ENCODE data around the gene MRPL40. TPM values are rescaled to one million over a fixed set of nuclear protein-coding genes. Genes with fewer than 3 reads are reported as not detected.

MRPL40 gene
- total and polyA plus RNA-seq, 10 of the 15 experiments (the other 5 are each of a cell fraction or from before 2014, with no cell fraction given), result 41.2 to 207 (median 69.1) TPM

- Histone ChIP-seq H2AFZ (ENCODE audit: control insufficient read depth, low read depth, low read length) (no peak overlapping the region), H4K20me1 (ENCODE audit: control insufficient read depth, insufficient read depth) (no peaks in the 10 kb centered on the region), H3K4me1 (ENCODE audit: control insufficient read depth, insufficient read depth, low read length) (no peaks in the 10 kb centered on the region; the same call in 1 of the 2 replicates), H3K79me2 (ENCODE audit: control insufficient read depth, insufficient read depth, low read length) (peaks cover 30% of the 10 kb centered on the region), H3K4me2 (ENCODE audit: control insufficient read depth, insufficient read depth) (no peak overlapping the region), H3K27ac (ENCODE audit: control insufficient read depth, insufficient read depth) (no peak overlapping the region), H3K9me3 (replicated peaks; ENCODE audit: control insufficient read depth, insufficient read depth, low read length) (no peaks in the 10 kb centered on the region), H3K4me3 (no peak overlapping the region), H3K36me3 (ENCODE audit: control insufficient read depth in 2 of 2, insufficient read depth in 2 of 2, low read length in 1 of 2) (peaks cover 13 to 28% of the 10 kb centered on the region in 2 experiments; a peak in 3 of 4 replicates), H3K27me3 (replicated peaks in 1 of 2; ENCODE audit: control insufficient read depth in 2 of 2, insufficient read depth in 2 of 2, low read length in 1 of 2) (no peaks in the 10 kb centered on the region), H3K9ac (ENCODE audit: control insufficient read depth, insufficient read depth, low read length) (no peak overlapping the region)
- ChIA-PET SMC1A (ENCODE audit: uncharacterized antibody, unreplicated experiment) (interaction anchor here (0.7 kb wide), 1 partner anchor 18 kb away, joined by 3 read pairs; no protein-coding TSS in a partner anchor), POLR2A (no interaction called here), CTCF (no interaction called here), RAD21 (ENCODE audit: unreplicated experiment) (no interaction called here)
- no TSS peak for BruUV-seq (replicated peaks)
- whole genome bisulfite sequencing (ENCODE audit: insufficient coverage, insufficient replicate concordance, low lambda C conversion rate, missing lambda C conversion rate), result 7% methylated on average over 1 of the region's 1 CpG
- in situ Hi-C loops (cut with MboI) (no loop called here), intact Hi-C loops (cut with micrococcal nuclease; ENCODE audit: unreplicated experiment) (no loop called here)
- ATAC-seq (no peak), DNase-seq (ENCODE audit: low read depth, low spot score) (no peak), FAIRE-seq (no peak)
- TF ChIP-seq KDM1A (IDR thresholded peaks at IDR 0.05; ENCODE audit: borderline replicate concordance) (no peak), ZBTB33 (IDR thresholded peaks at IDR 0.05) (no peak), CBFB (IDR thresholded peaks at IDR 0.05; ENCODE audit: low read depth) (no peak)
These were observed 20.7 kb upstream of the MRPL40 start for GRCh38 chr22:19411690-19412045.

- no TSS peak for BruUV-seq (replicated peaks)
- SMC1A ChIA-PET (ENCODE audit: uncharacterized antibody, unreplicated experiment), result interaction anchor here (0.6 to 0.7 kb wide), 2 partner anchors 18 to 1818 kb away, joined by 3 read pairs; no protein-coding TSS in a partner anchor
- Histone ChIP-seq H3K27me3 (replicated peaks in 1 of 2; ENCODE audit: control insufficient read depth in 2 of 2, insufficient read depth in 2 of 2, low read length in 1 of 2) (no peaks in the 10 kb centered on the region), H4K20me1 (ENCODE audit: control insufficient read depth, insufficient read depth) (no peaks in the 10 kb centered on the region), H2AFZ (ENCODE audit: control insufficient read depth, low read depth, low read length) (no peak overlapping the region), H3K27ac (ENCODE audit: control insufficient read depth, insufficient read depth) (no peak overlapping the region), H3K9me3 (replicated peaks; ENCODE audit: control insufficient read depth, insufficient read depth, low read length) (no peaks in the 10 kb centered on the region; the same call in 2 of the 3 replicates), H3K36me3 (ENCODE audit: control insufficient read depth in 2 of 2, insufficient read depth in 2 of 2, low read length in 1 of 2) (peaks cover 13 to 28% of the 10 kb centered on the region in 2 experiments; a peak in 3 of 4 replicates), H3K4me2 (ENCODE audit: control insufficient read depth, insufficient read depth) (no peak overlapping the region), H3K9ac (ENCODE audit: control insufficient read depth, insufficient read depth, low read length) (no peak overlapping the region), H3K4me3 (no peak overlapping the region), H3K4me1 (ENCODE audit: control insufficient read depth, insufficient read depth, low read length) (no peaks in the 10 kb centered on the region; the same call in 1 of the 2 replicates), H3K79me2 (ENCODE audit: control insufficient read depth, insufficient read depth, low read length) (peaks cover 36% of the 10 kb centered on the region)
- intact Hi-C loops (cut with micrococcal nuclease; ENCODE audit: unreplicated experiment) (no loop called here), in situ Hi-C loops (cut with MboI) (no loop called here)
- WGBS (ENCODE audit: insufficient coverage, insufficient replicate concordance, low lambda C conversion rate, missing lambda C conversion rate), result 93% methylated on average over 4 of the region's 4 CpGs
- FAIRE-seq (no peak), DNase-seq (ENCODE audit: low read depth, low spot score) (no peak), ATAC-seq (peak; percentile 40; the same call in 2 of the 3 replicates)
- CTCF ChIA-PET, result interaction anchor here (1.5 kb wide), 1 partner anchor 65 kb away, joined by 4 read pairs; no protein-coding TSS in a partner anchor
- RAD21 ChIA-PET (ENCODE audit: unreplicated experiment), result no interaction called here
- POLR2A ChIA-PET, result no interaction called here
- TF ChIP-seq PRDM15 (CRISPR knock-in tag; IDR thresholded peaks at IDR 0.05), result no peak
- TF ChIP-seq BCL11A (IDR thresholded peaks at IDR 0.05; ENCODE audit: low read depth, low read length), result no peak
- no peak for TF ChIP-seq RFX5 (IDR thresholded peaks at IDR 0.05; ENCODE audit: low read depth, low read length)
- TF ChIP-seq SREBF2 (IDR thresholded peaks at IDR 0.05; ENCODE audit: low read length), result no peak
- no peak for TF ChIP-seq IKZF1 (conservative IDR thresholded peaks at IDR 0.05)
- no peak for TF ChIP-seq REST (IDR thresholded peaks at IDR 0.05; ENCODE audit: low read depth, low read length)
These were observed 19.9 kb upstream of the MRPL40 start for GRCh38 chr22:19412478-19412877.
